CD4-positive, alpha-beta T cell treated with Interleukin-6 at 100 ng/mL for 8 hours (primary cell): ENCODE data around the gene ACTRT2.

ENCODE experiments used
- DNase-seq: peaks from one replicate; pipeline ENCODE4 v3.0.0-alpha.2; 2020; ENCODE audit warnings: mixed read lengths, low spot score

ACTRT2 gene

DNA sequence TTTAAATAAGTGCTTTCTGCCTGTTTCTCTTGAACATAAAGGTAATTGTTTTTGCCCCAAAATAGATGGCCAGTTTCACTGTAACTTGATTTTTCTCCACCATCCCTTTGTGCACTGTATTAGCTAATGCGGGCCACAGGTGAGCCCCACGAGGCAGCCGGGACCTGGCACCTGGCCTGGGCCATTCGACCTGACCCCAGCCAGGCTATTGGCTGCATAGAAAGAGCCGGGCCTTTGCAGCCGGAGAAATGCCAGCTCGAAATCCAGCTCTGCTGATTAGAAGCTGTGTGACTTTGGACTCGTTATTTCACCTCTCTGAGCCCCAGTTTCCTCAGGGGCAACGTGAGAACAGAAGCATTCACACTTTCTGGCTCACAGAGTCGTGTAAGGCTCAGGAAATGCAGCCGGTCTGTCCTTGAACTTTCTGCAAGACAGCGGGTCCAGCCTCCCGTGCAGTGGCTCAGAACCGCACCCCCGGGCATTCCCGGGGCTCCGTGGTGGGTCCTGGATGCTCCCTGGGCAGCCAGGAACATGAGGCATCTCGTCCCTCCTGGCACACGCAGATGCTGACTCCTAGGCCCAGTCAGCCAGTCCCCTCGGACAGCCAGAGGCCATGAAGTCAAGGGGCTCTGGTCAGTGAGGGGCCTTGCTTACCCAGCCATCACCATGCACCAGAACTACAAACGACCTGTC is 37.4 kb upstream of the ACTRT2 start:
- no peak for DNase-seq

- DNase-seq = no peak
Measured at GRCh38 chr1:2984399-2985061, 36.7 kb upstream of the ACTRT2 start.

- DNase-seq = no peak
Measured at GRCh38 chr1:2985067-2985561, 36.2 kb upstream of the ACTRT2 start.

DNA sequence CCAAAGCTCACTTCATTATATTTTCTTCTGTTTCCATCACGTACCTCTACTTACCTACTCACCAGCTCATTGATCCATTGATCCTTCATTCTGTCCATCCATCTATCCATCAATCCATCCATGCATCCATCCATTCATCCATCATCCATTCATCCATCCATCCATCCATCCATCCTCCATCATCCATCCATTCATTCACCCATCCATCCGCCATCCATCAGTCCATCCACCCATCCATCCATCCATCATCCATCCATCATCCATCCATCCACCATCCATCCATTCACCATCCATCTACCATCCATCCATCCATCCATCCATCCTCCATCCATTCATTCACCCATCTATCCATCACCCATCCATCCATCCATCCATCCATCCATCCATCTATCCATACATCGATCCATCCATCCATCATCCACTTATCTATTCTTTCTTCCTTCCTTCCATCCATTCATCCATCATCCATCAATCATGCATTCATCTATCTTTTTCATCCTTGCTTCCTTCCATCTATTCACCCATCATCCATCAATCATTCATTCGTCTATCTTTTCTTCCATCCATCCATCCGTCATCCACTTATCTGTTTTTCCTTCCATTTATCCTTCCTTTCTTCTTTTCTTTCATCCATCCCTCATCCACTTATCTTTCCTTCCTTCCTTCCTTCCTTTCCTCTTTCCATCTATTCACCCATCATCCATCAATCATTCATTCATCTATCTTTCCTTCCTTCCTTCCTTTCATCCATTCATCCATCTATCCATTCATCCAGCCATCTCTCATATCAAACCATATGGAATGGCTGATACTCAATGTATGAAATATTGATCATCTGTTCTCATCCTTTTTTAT is 35.3 kb upstream of the ACTRT2 start:
- DNase-seq = no peak

DNA sequence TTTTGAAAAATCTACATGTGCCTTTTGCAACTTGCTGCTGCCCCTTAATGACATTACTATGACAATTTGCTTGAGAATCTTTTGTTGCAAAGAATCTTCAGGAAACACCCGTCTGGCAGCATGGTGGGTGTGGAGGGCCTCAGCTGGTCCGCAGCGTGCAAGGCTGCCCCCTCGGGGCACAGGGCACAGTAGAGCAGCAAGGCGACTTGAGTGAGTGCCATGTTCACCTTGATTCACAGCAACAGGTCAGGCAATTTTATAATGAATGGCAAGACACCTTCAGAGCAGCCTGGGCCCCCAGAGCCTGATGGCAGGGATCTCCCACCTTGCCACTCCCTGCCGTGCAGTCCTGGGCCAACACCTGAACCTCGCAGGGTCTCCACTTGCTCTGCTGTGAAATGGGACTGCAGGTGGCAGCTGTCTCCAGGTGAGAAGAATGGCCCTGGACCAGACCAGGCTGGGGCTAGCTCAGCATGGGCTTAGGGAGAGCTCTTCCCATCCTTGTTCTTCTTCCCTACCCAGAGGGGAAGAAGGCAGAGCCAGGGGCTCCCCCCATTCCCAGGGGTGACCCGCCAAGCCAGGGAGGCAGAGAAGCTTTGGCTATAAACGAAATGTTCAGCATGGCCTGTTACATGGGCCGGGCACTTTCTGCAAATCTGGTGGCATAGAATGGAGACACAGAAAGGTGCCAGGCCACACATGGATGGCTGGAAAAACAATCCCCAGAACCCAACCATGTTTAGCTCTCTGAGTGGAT is 34.5 kb upstream of the ACTRT2 start:
- no peak for DNase-seq

- DNase-seq = no peak
Measured at GRCh38 chr1:2987773-2988172, 33.5 kb upstream of the ACTRT2 start.

GRCh38 chr1:2988256-2988655 is 33.0 kb upstream of the ACTRT2 start:
- no peak for DNase-seq

DNA sequence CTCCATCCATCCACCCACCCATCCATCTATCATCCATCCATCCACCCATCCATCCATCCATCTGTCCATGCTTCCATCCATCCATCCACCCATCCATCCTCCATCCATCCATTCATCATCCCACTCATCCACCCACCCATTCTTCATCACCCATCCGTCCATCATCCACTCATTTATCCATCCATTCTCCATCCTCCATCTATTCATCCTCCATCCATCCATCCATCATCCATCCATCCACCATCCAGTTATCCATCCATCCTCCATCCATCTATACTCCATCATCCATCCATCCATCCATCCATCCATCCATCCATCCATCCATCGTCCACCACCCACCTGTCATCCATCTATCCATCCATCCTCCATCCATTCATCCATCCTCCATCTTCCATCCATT is 32.1 kb upstream of the ACTRT2 start:
- DNase-seq = no peak

- DNase-seq = no peak
Measured at GRCh38 chr1:2989976-2990375, 31.3 kb upstream of the ACTRT2 start.

DNA sequence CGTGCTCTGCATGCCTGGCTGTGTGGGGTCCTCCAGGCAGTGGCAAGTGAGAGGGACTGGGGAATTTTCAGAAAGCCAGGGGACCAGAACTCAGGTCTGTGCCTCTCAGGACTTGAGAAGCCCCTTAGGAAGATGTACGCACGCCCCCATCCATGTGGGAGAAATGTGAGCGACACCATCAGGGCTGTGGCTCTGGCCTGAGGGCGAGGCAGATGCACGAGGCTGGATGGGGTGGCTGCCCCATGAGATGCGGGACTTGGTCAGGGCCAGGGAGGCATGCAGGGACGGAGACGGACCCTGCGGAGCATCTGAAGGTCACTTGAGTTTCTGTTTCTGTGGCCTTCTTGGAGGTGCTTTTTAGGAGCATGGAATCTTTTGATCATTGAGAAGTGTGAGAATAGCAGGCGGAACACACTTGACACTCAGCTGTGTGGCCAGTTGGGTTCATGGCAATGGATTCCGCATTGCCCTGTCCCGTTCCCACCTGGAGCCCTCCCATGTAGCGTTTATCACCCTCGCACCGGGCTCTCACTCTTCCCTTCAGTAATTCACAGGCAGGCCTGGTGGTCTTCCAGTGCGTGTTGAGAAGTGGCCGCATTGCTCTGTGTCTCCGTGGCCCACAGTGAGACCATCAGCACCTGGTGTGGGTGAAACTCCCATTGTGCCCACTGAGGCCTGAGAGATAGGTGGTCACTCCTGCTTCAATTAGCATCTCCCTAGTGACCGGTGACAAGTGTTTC is 30.7 kb upstream of the ACTRT2 start:
- DNase-seq = no peak

DNA sequence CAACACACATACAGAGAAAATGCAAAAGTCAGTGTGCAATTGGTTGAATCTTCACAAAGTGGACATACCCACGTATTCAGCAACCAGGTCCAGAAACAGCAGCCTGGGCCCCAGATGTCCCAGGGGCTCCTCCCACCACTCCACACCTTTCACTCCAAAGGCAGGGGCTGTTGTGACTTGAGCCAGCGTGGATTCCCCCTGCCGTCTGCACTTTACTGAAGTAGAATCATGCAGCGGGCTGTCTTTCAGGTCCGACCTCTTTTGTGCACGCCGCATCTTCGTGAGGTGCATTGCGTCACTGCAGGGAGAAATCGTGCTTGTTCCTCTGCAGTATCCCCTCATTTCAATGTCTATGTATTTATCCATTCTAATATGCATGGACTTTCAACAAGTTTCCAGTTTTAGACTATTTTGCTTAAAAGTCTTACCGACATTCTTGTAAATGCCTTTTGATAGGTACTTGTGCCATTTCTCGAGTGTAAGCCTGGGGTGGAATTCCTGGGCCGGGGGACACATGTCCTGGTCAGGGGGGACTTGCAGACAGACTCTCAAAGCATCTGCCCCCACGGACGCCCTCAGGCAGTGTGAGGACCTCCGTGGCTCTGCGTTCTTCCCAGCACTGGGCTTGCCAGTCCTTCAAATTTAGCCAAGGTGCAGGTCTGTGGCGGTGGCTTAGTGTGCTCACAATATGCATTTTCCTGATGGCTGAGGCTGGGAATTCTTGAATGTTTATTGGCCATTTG is 29.3 kb upstream of the ACTRT2 start:
- no peak for DNase-seq

DNA sequence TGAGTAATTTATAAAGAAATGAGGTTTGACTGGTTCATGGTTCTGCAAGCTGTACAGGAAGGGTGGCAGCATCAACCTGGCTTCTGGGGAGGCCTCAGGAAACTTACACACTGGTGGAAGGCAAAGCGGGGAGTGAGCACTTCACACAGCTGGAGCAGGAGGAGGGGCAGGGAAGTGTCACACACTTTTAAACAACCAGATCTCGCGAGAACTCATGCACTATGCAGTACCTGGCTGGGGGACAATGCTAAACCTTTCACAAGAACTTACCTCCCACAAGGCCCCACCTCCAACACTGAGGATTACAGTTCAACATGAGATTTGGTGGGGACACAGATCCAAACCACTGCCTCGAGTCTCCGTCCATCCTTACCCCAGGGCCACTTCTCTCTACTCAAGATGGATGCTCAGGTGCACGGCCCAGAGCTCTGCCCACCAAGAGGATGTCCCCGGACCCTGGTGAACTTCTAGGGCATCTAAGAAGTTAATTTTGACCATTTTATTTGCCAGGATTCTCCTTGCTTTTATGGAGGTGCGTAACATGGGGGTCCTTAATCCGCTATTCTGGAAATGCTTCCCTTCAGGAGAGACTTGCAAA is 22.7 kb upstream of the ACTRT2 start:
- DNase-seq = no peak

- no peak for DNase-seq
Measured at GRCh38 chr1:2999138-2999537, 22.1 kb upstream of the ACTRT2 start.

DNA sequence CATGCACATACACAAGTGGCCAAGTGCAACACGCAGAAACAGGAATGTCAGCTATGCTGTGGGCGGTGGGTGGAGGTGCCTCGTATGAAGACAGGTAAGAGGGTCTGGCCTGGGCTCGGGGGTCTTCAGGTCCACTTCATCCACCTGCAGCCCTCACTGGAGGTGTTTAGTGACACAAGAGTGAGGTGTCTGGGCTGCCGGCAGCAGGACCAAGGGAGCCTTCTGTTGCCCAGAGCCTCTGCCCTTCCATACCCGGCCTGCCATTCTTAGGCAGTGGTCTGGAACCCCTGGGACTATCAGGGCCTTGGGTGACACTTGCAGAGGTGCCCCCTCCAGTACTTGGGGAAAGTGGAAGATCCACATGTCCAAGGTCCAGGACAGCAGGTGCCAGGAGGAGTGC is 21.7 kb upstream of the ACTRT2 start:
- no peak for DNase-seq

- DNase-seq = no peak
Measured at GRCh38 chr1:3000214-3000613, 21.1 kb upstream of the ACTRT2 start.

- DNase-seq = no peak
Measured at GRCh38 chr1:3000671-3001470, 20.4 kb upstream of the ACTRT2 start.

GRCh38 chr1:3001471-3002348 is 19.6 kb upstream of the ACTRT2 start:
- no peak for DNase-seq

GRCh38 chr1:3002349-3003038 is 18.8 kb upstream of the ACTRT2 start:
- DNase-seq = no peak
